Forelimb muscle (tissue), 1 donor: ENCODE data around the gene KDM1A. TPM values are rescaled to one million over a fixed set of nuclear protein-coding genes. Genes with fewer than 3 reads are reported as not detected.

Source experiments
- polyA plus RNA-seq: library from polyadenylated mRNA; unstranded; fragments of 120-200 nt; gene quantifications from one replicate; pipeline ENCODE4 v1.2.1, GENCODE V29; 2013; ENCODE audit not compliant: insufficient read length

The KDM1A gene
- polyA plus RNA-seq, 1 donor, result 65.3 TPM

Other genes starting within 250 kb of the KDM1A start
- gene LACTBL1, start 46.6 kb upstream of the KDM1A start, polyA plus RNA-seq, result not detected
- not detected for gene TEX46, start 3.6 kb upstream of the KDM1A start, polyA plus RNA-seq
- gene LUZP1, start 149.4 kb downstream of the KDM1A start, polyA plus RNA-seq, result 12.5 TPM
- not detected for gene HTR1D, start 198.0 kb downstream of the KDM1A start, polyA plus RNA-seq